ENCODE data around the gene ALPI.

ALPI gene

DNA sequence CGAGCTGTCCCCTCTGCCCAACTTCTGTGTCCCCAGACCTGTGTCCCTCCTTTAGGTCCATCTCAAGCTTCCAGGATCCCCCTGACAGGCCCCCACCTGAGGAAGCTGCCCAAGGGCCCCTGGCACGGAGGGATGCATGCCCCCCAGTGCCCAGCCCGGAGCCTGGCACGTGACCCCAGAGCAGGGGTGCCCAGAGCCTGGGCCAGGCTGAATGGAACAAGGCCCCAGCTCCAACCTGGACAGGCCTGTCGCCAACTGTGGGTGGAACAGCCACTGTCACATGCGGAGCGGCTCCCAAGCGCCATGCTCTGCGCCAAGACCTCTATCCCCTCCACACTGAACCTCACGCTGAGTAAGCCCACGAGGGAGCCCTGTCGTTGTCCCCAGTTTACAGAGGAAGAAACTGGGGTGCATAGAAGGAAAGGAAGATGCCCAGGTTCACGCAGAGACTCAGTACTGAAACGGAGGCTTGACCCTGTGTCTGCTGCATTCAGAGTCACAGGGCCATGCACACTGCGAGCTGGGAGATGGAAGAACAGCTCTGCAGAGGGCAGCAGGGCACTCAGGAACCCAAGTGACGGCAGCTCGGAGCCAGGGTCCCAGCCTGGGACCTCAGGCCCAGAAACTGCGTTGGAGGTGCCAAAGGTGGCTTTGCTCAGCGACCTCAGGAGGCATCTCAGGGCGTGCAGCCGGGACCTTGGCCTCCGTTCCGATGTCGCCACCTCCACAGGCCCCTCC is 37.2 kb downstream of the ALPI start:
- in situ Hi-C loops (cut with HindIII; ENCODE audit: low sequenced_read_pairs) = no loop called here

GRCh38 chr2:232493701-232494474 is 37.9 kb downstream of the ALPI start:
- in situ Hi-C loops (cut with HindIII; ENCODE audit: low sequenced_read_pairs) = no loop called here

GRCh38 chr2:232494542-232494941 is 38.6 kb downstream of the ALPI start:
- in situ Hi-C loops (cut with HindIII; ENCODE audit: low sequenced_read_pairs) = no loop called here

- in situ Hi-C loops (cut with HindIII; ENCODE audit: low sequenced_read_pairs) = loop anchor here (5.0 kb wide), 1 partner anchor 38 kb away; the partner anchor contains the start of gene ALPI
These were observed 39.3 kb downstream of the ALPI start for GRCh38 chr2:232495292-232495691.

DNA sequence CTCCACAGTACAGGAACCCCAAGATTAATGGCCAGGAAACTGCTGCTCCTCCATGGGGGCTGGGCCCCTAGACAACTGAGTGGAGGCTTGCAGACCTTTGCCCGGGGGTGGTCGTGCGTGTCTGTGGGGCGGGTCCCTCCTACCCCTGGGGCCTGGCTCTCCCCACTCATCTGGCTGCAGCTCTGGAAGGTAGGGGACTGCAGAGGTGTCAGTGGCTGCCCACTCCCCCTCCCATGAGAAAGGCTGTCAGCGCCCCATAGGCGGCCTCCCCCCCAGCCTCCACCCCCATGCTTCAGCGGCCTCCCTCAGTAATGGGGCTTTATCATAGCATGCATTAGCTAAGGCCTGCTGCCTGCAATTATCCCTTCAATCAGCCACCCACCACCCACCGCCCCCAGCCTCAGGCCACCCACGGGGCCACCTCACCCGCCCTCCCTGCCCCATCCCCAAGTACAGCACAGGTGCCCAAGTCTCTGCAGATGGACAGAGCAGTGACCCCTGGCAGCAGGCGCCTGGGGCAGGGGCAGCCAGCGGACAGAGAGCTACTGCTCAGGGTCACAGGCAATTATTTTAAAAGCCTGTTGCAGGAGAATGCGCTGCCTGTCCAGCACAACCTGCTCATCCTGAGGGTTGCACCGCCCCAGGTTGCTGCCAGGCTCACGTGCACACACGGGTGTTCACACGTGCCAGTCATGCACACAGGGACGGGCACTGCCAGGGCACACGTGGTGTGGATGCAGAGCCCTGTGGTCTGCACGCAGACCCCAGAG is 40.7 kb downstream of the ALPI start:
- in situ Hi-C loops (cut with HindIII; ENCODE audit: low sequenced_read_pairs) = loop anchor here (5.0 kb wide), 1 partner anchor 39 kb away; the partner anchor contains the start of gene ALPI

DNA sequence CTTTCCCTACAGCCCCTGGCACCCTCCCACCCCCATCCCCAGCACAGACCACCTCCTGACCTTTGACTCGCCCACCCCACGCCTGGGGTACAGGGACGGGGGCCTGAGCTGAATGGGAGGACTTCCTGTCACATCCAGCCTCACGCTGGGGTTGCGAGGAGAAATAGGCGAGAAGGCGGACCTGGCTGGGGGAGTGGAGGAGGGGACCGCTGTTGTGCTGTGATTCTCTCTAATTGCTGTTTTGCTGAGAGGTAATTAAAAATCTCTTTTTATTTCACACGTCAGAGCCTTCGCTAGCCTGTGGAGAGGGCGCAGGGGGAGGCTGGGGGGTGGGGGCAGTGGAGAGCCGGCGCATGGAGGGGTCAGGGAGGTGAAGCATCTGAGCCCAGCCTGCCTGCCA is 41.4 kb downstream of the ALPI start:
- in situ Hi-C loops (cut with HindIII; ENCODE audit: low sequenced_read_pairs) = loop anchor here (5.0 kb wide), 1 partner anchor 40 kb away; the partner anchor contains the start of gene ALPI

- in situ Hi-C loops (cut with HindIII; ENCODE audit: low sequenced_read_pairs) = loop anchor here (5.0 kb wide), 1 partner anchor 41 kb away; the partner anchor contains the start of gene ALPI
These were observed 42.5 kb downstream of the ALPI start for GRCh38 chr2:232498452-232498851.

DNA sequence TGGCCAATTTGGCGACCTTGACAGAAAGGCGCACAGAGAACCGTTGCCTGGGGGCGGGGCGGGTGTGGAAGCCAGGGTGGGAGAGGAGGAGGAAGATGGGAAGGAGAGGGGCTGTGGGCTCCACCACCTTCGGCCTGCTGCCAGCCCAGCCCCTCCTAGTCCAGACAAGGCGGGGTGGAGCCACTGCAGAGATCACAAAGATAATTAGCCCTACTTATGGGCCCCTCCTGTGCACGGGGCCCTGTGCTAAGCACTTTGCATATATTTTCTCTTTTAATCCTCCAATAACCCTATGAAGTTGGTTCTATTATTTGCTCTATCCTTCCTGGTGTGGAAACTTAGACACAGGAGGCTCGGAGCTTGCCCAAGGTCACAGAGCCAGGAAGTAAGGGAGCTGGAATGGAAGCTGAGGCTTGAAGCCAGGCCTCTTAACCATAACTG is 45.4 kb downstream of the ALPI start:
- in situ Hi-C loops (cut with HindIII; ENCODE audit: low sequenced_read_pairs) = no loop called here

GRCh38 chr2:232501794-232502390 is 45.9 kb downstream of the ALPI start:
- in situ Hi-C loops (cut with HindIII; ENCODE audit: low sequenced_read_pairs) = no loop called here

GRCh38 chr2:232502511-232502910 is 46.6 kb downstream of the ALPI start:
- in situ Hi-C loops (cut with HindIII; ENCODE audit: low sequenced_read_pairs) = no loop called here

- in situ Hi-C loops (cut with HindIII; ENCODE audit: low sequenced_read_pairs) = no loop called here
These were observed 47.2 kb downstream of the ALPI start for GRCh38 chr2:232502911-232503808.

GRCh38 chr2:232503809-232504323 is 47.9 kb downstream of the ALPI start:
- in situ Hi-C loops (cut with HindIII; ENCODE audit: low sequenced_read_pairs) = no loop called here

- in situ Hi-C loops (cut with HindIII; ENCODE audit: low sequenced_read_pairs) = no loop called here
These were observed 48.5 kb downstream of the ALPI start for GRCh38 chr2:232504438-232504837.

GRCh38 chr2:232505856-232506255 is 49.9 kb downstream of the ALPI start:
- in situ Hi-C loops (cut with HindIII; ENCODE audit: low sequenced_read_pairs) = no loop called here

GRCh38 chr2:232506709-232507108 is 50.8 kb downstream of the ALPI start:
- in situ Hi-C loops (cut with HindIII; ENCODE audit: low sequenced_read_pairs) = no loop called here

- in situ Hi-C loops (cut with HindIII; ENCODE audit: low sequenced_read_pairs) = no loop called here
These were observed 52.3 kb downstream of the ALPI start for GRCh38 chr2:232508251-232508650.
